Lung (tissue), 12 donors: Measurements from ENCODE around the gene FBXO34. TPM values are rescaled to one million over a fixed set of nuclear protein-coding genes. Genes with fewer than 3 reads are reported as not detected.

ENCODE experiments used
- ATAC-seq: fragments of 200-7000 bp; cut with Tn5 transposase; one replicate; pipeline ENCODE4 v1.9.1; 2020; ENCODE audit warnings: moderate number of reproducible peaks; ENCODE audit not compliant: insufficient read depth, low FRiP score
- DNase-seq, 3 donors: peaks; one replicate each; pipeline ENCODE4 v3.0.0-alpha.2; 2013 to 2017
- H3K27ac ChIP-seq, 2 donors: one replicate each; pipeline ENCODE4 v1.5.1; 2013; ENCODE audit warnings: mild to moderate bottlenecking in 2 of 2, moderate library complexity in 2 of 2, control low read depth in 1 of 2, inconsistent platforms in 1 of 2, low read depth in 1 of 2, low read length in 1 of 2
- H3K27me3 ChIP-seq, 3 donors: one replicate each; pipeline ENCODE4 v1.5.1; 2013; ENCODE audit warnings: low read length in 2 of 3; ENCODE audit not compliant: control insufficient read depth in 3 of 3, insufficient read depth in 3 of 3
- H3K36me3 ChIP-seq, 4 donors: one replicate each; pipeline ENCODE4 v1.5.1; 2013; ENCODE audit warnings: low read length in 4 of 4, mild to moderate bottlenecking in 1 of 4, moderate library complexity in 1 of 4; ENCODE audit not compliant: control insufficient read depth in 4 of 4, insufficient read depth in 4 of 4
- H3K4me1 ChIP-seq, 5 donors: one replicate each; pipeline ENCODE4 v1.5.1; 2013; ENCODE audit warnings: low read length in 5 of 5, mild to moderate bottlenecking in 2 of 5, moderate library complexity in 1 of 5; ENCODE audit not compliant: control insufficient read depth in 5 of 5, insufficient read depth in 5 of 5
- H3K4me3 ChIP-seq: one replicate; pipeline ENCODE4 v1.5.1; 2013; ENCODE audit warnings: mild to moderate bottlenecking, control low read depth, moderate library complexity
- H3K9ac ChIP-seq, 2 donors: one replicate each; pipeline ENCODE4 v1.5.1; 2013; ENCODE audit warnings: low read length in 2 of 2, control low read depth in 1 of 2; ENCODE audit not compliant: insufficient read depth in 1 of 2
- H3K9me3 ChIP-seq, 4 donors: one replicate each; pipeline ENCODE4 v1.5.1; 2013; ENCODE audit warnings: low read length in 3 of 4, mild to moderate bottlenecking in 1 of 4, moderate library complexity in 1 of 4; ENCODE audit not compliant: control insufficient read depth in 4 of 4, insufficient read depth in 3 of 4
- CTCF ChIP-seq: IDR thresholded peaks from 2 replicates; pipeline ENCODE4 v1.5.1; 2012; ENCODE audit warnings: mild to moderate bottlenecking; ENCODE audit errors: control extremely low read depth, extremely low read depth
- WGBS, 2 donors: extraction: QIAGEN DNeasy Blood & Tissue Kit; methylation state at CpG; one replicate each; pipeline ENCODE4 v1.1.7; 2013; 5-methylcytosine and 5-hydroxymethylcytosine counted together
- polyA plus RNA-seq, 2 donors: library from polyadenylated mRNA; stranded (reverse); fragments of 200-250 nt; gene quantifications; one replicate each; pipeline ENCODE4 v1.2.1, GENCODE V29; 2013
- total RNA-seq, 2 donors: library from RNA; depleted of rRNA in 1 of 2; stranded (reverse); fragments of >200 nt in 1 of 2; gene quantifications; one replicate each; pipeline ENCODE4 v1.2.1, GENCODE V29; 2014 to 2021
- donor health status: control.
- donor health status: control.
- donor health status: Bipolar disorder and iron deficiency.
- donor health status: healthy.
- donor health status: DM: yes; HTN: yes; CAD: no.

FBXO34 gene
- total and polyA plus RNA-seq, 4 donors = 14.0 to 59.4 (median 22.2) TPM

- no peak for DNase-seq
Measured at GRCh38 chr14:55383541-55384140, 112.4 kb downstream of the FBXO34 start.

GRCh38 chr14:55384536-55384935, 113.3 kb downstream of the FBXO34 start:
- whole genome bisulfite sequencing, 2 donors = 81 to 86% methylated on average over 3 of the region's 3 CpGs

More at GRCh38 chr14:55383541-55384140, 112.4 kb downstream of the FBXO34 start:
- TF ChIP-seq CTCF = no peak
- peaks cover 0 to 4% (median 0%) of the 10 kb centered on the region in 5 donors for H3K4me1 ChIP-seq
- H3K4me3 ChIP-seq = no peak overlapping the region
- H3K27me3 ChIP-seq = no peaks in the 10 kb centered on the region
- peak overlapping the region in 1 of 2 donors; percentile 87 for H3K27ac ChIP-seq
- H3K9ac ChIP-seq = no peak overlapping the region
- H3K36me3 ChIP-seq = peaks cover 16 to 36% (median 23%) of the 10 kb centered on the region in 4 donors
- no peaks in the 10 kb centered on the region for H3K9me3 ChIP-seq
- WGBS, 2 donors = 91 to 93% methylated on average over 5 of the region's 5 CpGs
- no peak for ATAC-seq

GRCh38 chr14:55386037-55386808, 115.0 kb downstream of the FBXO34 start:
- Histone ChIP-seq H3K27ac (peak overlapping the region; percentile 43 to 67), H3K9ac (no peak overlapping the region), H3K4me1 (peaks cover 0 to 4% (median 0%) of the 10 kb centered on the region in 5 donors), H3K36me3 (peaks cover 16 to 31% (median 21%) of the 10 kb centered on the region in 4 donors), H3K27me3 (no peaks in the 10 kb centered on the region), H3K9me3 (no peaks in the 10 kb centered on the region), H3K4me3 (no peak overlapping the region)
- 75 to 87% methylated on average over 6 of the region's 6 CpGs for WGBS, 2 donors
- no peak for DNase-seq
- no peak for TF ChIP-seq CTCF
- no peak for ATAC-seq

More at GRCh38 chr14:55384536-55384935, 113.3 kb downstream of the FBXO34 start:
- DNase-seq (no peak), ATAC-seq (no peak)
- Histone ChIP-seq H3K27ac (peak overlapping the region in 1 of 2 donors; percentile 21), H3K9me3 (no peaks in the 10 kb centered on the region), H3K4me3 (no peak overlapping the region), H3K9ac (no peak overlapping the region), H3K27me3 (no peaks in the 10 kb centered on the region), H3K4me1 (peaks cover 0 to 4% (median 0%) of the 10 kb centered on the region in 5 donors), H3K36me3 (peaks cover 16 to 40% (median 29%) of the 10 kb centered on the region in 4 donors)
- TF ChIP-seq CTCF = no peak
